ENCODE results near the gene CTBP1.

DNA sequence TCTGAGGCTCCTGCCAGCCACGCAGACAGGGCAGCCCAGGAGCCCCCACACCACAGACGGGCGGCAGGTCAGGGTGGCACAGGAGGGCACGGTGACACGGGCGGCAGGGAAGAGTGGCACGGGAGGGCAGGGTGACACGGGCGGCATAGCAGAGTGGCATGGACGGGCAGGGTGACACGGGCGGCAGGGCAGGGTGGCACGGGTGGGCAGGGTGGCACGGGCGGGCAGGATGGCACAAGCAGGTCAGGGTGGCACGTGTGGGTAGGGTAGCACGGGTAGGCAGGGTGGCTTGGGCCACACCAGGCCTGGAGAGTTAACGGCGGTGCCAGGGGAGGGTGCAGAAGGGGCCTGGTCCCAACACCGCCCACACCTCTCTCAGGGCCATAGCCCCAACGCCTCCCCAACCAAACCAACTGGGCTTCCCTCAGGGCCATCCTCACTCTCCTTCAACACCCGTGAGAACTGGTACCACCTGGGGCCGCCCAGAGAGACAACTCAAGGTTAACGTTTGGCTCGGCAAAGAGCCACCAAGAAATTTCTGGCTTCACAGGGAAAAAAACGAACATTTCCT is 3.4 kb downstream of the CTBP1 start:
- no peak for TF ChIP-seq CTCF (conservative IDR thresholded peaks at IDR 0.05)
- TF ChIP-seq EZH2 (IDR thresholded peaks at IDR 0.05; ENCODE audit: low read depth), result no peak
